ENCODE results near the gene SRRM3. TPM values are rescaled to one million over a fixed set of nuclear protein-coding genes. Genes with fewer than 3 reads are reported as not detected.
A peak's percentile ranks its signal among the peaks of the same experiment; 100 is the strongest.

The SRRM3 gene
- total and polyA plus RNA-seq, 9 of the 15 experiments (the other 6 are each of a cell fraction or from before 2014, with no cell fraction given), result 0.04 to 0.91 (median 0.46) TPM; not detected in 2

- TF ChIP-seq CHD7 (IDR thresholded peaks at IDR 0.05; ENCODE audit: low read depth, low read length) (no peak), FOXK1 (CRISPR knock-in tag; IDR thresholded peaks at IDR 0.05; ENCODE audit: borderline replicate concordance) (no peak), TSHZ1 (CRISPR knock-in tag; IDR thresholded peaks at IDR 0.05) (no peak), ZNF609 (CRISPR knock-in tag; IDR thresholded peaks at IDR 0.05; ENCODE audit: borderline replicate concordance) (no peak), NFXL1 (CRISPR knock-in tag; IDR thresholded peaks at IDR 0.05) (no peak), EP300 (IDR thresholded peaks at IDR 0.05; ENCODE audit: low read length) (peak; percentile 42; the same call in 1 of the 2 replicates)
Observed at GRCh38 chr7:76317782-76318487, 116.2 kb downstream of the SRRM3 start (continued).

All from K562 (cell line).